Fibroblast of skin of right quadriceps (primary cell): ENCODE data around the gene TSSK6.
A peak's percentile ranks its signal among the peaks of the same experiment; 100 is the strongest.

Experiments
- DNase-seq: peaks from one replicate; pipeline ENCODE4 v3.0.0-alpha.2; 2013

Gene TSSK6

DNA sequence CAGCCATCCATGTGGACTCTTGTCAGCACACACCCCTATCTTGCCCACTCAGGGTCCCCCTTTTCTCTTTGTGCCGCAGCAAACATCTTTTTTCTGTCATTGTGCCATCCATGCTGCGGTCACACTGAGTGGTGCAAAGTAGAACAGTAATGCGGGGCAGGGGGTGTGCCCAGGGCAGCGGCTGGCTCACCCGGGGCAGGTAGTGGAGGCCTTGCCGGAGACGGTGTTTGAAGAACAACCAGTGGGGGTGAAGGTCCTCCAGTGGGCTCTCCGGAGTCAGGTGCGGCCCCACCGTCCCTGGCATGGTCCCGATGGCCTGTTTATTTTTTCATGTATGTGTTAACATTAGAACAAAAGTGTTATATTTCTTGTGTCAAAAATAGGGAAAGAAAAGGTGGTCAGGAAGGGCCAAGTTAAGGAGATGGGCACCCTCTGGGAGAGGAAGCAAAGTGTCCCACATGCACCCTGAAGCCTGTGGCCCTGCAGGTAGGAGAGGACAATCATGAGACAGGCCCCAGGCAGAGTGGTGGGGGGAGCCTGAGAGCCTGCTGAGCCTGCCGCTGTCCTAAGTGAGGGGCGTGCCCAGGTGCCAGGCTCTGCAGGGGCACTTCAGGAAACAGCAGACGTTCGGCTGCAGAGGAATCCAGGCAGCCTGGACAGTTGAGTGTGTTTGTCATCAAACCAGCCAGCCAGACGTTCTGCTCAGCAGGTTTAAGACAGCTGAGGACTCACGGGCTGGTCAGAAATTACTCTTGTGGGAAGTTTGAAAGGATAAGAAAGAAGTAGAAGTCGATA, 12.3 kb downstream of the TSSK6 start:
- DNase-seq, result no peak

DNA sequence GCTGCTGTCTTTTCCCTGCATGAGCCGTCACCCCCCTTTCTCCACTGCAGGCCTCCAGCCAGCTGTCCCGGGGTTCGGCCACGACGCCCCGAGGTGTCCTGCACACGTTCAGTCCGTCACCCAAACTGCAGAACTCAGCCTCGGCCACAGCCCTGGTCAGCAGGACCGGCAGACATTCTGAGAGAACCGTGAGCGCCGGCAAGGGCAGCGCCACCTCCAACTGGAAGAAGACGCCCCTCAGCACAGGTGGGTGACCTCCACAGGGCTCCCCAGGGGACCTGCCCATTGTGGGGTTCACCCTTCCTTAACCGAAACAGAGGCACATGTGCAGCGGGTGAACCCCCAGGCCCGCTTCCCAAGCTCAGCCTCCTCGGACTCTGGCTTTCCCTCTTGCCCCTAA, 13.1 kb downstream of the TSSK6 start:
- no peak for DNase-seq

GRCh38 chr19:19501798-19502197, 13.6 kb downstream of the TSSK6 start:
- no peak for DNase-seq

DNA sequence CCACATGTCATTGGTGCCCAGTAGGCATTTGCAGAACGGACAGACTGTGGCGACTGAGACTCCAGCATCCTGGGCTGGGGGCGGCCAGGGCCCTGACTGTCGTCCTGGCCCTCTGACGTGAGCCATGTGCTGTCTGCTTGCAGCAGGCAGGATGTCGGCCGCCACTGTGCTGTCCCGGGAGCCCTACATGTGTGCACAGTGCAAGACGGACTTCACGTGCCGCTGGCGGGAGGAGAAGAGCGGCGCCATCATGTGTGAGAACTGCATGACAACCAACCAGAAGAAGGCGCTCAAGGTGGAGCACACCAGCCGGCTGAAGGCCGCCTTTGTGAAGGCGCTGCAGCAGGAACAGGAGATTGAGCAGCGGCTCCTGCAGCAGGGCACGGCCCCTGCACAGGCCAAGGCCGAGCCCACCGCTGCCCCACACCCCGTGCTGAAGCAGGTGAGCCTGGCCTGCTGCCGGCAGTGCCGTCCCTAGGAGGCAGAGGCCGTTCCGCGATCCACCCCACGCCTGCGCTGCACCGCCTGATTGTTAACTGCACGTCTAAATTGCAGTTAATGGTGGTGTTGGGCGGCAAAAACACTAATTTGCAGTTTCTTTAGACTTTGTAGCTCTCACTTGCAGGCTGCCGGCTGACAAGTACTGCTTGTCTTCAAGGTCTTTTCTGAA, 14.2 kb downstream of the TSSK6 start:
- no peak for DNase-seq

DNA sequence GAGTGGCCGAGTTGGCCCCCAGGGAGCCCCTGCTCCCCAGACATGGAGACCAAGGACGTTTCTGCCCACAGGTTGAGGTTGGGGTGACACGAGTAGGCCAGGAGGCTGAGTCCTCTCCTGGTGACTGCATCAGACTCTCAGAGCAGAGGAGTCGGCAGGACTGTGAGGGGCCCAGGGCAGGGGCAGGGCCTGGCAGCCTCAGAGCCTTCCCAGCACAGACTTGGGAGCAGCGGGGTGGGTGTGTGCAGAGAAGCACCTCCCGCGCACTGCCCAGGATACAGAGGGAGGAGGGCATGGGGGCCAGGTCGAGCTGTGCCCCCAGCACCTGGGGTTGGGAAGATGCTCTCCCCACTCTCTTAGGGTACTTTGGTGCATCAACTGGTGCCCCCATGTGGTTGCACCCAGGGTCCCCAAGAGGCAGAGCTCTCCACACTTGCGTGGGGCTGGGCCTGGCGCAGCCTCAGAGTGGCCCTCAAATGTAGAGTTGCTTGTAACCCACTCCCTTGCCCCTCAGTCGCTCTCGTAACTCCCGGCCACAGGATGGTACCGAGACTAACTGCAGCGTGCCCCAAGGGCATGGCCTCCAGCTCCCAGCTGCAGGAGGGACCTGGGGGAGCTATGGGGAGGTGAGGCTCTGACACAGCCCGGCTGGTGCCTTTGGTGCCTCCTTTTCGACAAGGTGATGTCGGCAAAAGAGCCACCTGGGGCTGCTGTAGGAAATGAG, 15.9 kb downstream of the TSSK6 start:
- no peak for DNase-seq

DNA sequence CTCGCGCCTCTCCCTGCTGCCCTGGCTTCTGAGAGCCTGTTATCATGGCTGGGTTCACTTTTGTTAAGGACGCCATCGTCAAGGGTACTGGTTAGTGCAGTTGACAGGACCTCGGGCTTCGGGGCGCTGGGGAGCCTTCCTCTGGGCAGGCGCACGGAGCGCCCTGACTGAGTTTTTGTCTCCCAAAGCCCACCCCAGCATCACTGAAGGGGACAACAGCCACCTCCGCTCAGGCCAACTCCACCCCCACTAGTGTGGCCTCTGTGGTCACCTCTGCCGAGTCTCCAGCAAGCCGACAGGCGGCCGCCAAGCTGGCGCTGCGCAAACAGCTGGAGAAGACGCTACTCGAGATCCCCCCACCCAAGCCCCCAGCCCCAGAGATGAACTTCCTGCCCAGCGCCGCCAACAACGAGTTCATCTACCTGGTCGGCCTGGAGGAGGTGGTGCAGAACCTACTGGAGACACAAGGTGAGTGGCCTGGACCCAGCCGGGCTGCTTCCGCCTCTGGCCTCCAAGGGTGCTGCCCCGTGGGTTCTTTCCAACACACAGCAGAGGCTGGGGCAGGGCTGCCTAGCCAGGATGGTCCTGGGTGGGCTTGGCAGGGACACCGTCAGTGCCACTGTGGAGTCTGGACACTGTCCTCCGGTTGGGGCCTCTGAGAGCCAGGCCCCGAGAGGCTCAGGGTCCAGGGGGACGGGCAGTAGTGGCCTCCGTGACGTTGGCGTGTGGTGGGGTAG, 16.9 kb downstream of the TSSK6 start:
- DNase-seq, result no peak

GRCh38 chr19:19495614-19496603, 19.4 kb downstream of the TSSK6 start:
- no peak for DNase-seq

DNA sequence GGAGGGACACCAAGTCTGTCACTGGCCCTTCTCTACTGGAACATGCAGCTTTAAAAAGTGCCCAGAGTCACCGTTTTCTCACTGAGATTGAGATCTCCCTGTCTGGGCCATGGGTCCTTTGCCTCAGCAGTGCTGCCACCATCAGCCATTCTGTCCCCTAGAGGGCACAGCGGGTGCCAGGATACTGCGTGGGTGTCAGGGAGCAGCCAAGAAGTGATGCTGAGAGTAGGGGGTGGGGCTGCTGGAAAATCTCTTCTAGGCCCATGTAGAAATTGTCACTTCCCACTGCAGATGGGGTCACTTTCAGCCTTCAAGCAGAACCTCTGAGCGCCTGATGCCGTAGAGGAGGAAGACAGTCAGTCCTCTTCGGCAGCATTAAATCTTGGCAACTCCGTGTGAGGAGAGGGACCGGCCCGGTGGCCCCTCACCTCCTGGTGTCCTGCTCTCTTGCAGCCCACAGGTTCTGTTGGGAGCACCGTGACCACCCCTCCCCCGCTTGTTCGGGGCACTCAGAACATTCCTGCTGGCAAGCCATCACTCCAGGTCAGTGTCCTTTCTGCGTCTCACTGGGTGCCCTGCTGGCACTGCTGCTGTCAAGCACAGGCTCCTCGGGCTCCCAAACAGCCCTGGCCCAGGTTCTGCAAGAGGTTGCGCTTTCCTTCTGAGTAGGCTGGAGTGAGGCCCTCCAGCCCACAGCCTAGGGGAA, 21.4 kb downstream of the TSSK6 start:
- DNase-seq, result no peak

- no peak for DNase-seq
Observed at GRCh38 chr19:19492026-19492610, 23.2 kb downstream of the TSSK6 start.

DNA sequence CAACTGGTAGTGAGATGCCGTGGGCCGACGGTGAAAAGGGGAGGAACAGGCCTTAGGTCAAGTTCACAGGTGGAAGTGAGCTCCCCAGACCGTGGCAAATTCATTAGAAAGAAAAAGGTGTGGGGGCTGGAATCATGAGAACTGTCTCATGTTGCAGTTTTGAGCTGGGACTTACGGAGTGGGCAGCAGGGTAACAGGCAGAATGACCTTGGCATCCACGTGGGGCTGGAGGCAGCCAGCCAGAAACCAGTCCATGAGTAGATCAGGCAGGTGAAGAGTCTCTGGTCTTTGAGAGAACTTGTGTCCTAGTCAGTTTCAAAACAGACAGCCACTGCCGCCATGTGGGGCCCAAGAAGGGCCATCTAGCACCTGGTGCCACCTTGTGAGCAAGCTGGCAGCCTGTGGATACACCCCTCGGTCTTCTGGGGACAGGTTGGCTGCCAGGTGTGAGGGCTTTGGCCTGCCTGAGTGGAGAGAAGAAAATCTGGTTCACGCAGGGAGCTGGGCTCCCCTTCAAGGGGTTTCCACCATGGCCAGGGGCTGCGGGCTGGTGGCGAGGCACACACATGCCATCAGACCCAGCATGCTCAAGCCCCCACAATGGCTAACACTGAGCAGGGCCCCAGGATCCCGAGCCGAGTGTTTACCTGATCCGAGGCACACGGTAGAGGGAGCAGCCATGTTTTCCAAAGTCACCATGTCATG, 23.9 kb downstream of the TSSK6 start:
- no peak for DNase-seq

DNA sequence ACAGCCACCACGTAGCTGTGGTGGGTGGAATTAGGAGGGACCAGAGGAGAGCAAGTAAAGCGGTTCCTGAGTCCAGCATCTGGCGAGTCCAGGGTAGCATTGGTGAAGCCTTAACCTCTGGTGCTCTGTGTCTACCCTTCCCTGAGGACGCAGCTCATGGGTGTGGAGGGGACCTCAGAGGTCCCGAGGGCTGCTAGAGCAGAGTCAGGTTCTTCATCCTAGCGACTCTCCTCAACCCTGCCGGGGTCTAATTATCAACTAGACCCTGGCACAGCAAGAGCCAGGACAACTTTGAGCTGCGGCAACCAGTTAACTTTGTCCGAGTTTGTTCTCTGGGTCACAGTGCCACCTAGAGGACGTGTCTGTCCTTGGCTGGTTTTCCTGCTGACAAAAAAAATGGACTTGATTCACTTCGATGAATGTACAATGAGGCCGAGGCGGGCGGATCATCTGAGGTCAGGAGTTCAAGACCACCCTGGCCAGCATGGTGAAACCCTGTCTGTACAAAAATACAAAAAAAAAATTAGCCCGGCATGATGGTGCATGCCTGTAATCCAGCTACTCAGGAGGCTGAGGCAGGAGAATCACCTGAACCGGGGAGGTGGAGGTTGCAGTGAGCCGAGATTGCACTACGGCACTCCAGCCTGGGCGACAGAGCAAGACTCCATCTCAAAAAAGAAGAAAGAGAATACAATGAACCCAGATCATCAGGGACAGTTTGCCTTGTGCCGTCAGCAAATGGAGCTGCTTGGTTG, 25.0 kb downstream of the TSSK6 start:
- peak; percentile 82 for DNase-seq

DNA sequence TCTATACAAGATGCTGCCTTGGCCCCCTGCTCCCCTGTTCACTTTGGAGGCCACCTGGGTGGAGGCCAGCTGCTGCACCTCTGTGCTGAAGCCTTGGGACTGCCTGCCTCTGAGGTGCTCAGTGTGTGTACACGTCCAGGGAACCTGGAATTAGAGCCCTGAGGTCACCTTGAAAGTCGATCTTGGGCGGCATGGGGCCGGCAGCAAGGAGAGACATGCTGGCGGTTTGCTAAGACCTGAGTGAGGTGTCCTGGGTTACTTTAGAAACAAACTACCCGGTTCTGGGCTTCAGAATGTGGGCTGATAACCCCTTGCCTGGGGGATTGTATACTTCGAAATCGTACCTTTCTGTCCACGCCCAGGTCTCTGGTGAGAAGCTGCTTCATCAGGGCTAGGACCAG, 25.5 kb downstream of the TSSK6 start:
- no peak for DNase-seq

- DNase-seq, result peak; percentile 97
Observed at GRCh38 chr19:19488875-19489690, 26.3 kb downstream of the TSSK6 start.

DNA sequence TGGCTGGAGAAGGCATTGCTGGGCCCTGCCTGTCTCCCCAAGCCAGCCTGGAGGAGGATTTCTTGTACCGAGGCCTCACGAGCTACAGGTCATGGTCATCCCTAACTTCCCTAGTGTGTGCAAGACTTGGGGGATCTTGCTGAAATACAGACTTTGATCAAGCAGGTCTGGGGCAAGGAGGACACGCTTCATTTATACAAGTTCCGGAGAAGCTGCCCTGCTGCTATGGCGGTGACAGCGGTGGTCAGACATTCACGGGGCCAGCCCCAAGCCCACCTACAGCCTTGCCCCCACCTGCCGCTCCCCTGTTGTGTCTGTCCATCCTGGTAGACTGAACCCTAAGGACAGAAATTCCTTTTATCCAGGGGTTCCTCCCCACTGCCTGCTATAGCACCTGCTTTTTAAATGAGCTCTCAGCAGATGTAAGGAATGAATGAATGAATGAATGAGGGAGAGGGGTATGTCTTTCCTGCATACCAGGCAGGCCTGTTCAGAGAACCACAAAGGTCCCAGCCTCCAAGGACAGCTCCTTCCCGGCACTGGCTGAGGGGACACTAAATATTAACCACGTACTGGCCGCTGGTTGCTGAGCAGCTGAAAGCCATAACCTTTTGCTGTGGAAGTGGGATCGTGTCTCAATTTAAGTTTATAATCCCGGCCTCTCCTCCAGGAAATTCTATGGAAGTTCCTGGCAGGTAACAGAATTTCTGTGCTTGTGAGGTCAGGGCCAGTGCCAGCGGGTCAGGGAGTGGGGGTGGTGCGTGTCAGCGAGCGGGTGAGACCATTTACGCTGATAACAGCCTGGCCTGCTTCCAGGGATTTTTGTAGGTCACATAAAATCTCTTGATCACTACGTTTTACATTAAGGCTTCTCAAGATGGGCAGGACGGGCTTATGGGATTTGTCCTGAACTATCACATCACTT, 27.1 kb downstream of the TSSK6 start:
- DNase-seq, result no peak

DNA sequence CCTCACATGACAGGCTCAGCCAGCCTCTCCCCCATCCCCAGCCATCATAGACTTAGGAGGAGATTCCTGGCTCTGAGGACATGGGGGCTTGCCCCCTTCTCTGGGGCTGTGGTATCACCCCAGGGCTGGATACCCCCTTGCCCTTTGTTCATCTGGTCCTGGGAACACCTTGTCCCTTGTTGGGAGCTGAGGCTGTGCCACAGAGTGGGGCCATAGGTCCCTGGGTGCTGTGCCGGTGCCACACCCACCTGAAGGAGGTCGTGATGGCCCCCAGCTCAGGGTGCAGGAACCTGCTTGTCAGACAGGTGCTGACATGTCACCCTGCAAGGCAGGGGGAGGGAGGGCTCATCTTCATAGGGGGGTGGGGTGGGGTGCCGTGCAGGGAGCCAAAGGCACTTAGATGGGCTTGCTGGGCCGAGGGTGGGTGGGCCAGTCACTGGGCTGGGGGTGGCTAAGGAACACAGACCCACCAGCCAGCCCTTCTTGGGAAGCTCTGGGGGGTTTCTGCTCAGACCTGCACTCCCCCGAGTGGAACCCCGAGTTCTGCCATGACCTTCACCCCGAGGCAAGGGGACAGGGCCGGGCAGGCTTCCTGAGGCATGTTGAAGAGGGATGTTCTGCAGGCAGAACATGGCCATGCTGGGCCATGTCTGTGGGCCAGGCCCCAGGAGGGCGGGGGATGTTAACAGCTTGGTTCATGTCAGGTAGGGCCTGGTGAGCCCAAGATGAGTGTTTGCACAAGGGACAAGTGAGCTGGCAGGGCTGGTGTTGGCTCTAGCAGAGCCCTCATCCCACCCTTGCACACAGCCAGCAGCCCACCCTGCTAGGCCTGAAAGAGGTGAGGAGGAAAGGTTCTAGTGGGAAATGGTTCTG, 28.0 kb downstream of the TSSK6 start:
- DNase-seq, result no peak

DNA sequence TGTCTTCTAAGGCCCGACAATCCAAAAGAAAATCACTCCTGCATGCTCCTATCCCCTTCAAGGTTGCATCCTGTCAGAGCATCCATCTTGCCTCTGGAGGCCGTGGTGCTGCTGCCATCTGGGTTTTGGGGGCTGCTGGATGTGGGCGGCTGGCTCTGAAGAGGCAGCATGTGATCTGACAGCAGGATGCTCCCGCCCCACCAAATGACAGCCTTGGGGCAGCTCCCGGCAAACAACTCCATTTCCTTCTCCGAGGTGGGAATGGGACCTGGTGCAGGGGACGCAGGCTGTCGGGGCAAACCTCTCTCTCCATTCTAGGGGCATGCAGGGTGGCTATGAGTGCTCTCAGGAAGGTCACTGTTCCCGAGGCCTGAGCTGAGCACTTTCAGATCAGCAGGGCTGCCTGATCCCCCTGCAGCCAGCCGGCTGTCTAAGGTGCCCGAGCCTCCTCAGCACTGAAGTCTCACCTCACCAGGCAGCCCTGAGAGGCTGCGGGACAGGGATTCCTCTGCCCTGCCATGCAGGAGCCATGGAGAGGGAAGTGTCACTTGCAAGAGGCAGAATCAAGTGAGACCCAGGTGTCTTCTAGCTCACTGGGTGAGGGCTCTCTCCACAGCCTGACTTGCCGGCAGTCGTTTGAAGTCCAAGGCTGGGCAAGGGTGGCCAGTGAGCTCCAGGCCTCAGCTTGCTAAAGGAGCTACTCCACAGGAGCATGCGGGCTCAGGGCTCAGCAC, 28.8 kb downstream of the TSSK6 start:
- DNase-seq, result no peak
